GM12875 (cell line): ENCODE measurements around the gene C3orf22.

Source experiments
- H3K4me3 ChIP-seq: one replicate; pipeline ENCODE4 v1.5.1; 2011; ENCODE audit warnings: low read depth, low read length, control low read depth
- TF ChIP-seq, protein P1 (sequence below): IDR thresholded peaks from 2 replicates; pipeline ENCODE4 v1.5.1; 2011; ENCODE audit warnings: low read depth, mild to moderate bottlenecking, control low read depth, inconsistent platforms, low read length, moderate library complexity, borderline replicate concordance; ENCODE audit not compliant: insufficient read depth

Gene C3orf22

DNA sequence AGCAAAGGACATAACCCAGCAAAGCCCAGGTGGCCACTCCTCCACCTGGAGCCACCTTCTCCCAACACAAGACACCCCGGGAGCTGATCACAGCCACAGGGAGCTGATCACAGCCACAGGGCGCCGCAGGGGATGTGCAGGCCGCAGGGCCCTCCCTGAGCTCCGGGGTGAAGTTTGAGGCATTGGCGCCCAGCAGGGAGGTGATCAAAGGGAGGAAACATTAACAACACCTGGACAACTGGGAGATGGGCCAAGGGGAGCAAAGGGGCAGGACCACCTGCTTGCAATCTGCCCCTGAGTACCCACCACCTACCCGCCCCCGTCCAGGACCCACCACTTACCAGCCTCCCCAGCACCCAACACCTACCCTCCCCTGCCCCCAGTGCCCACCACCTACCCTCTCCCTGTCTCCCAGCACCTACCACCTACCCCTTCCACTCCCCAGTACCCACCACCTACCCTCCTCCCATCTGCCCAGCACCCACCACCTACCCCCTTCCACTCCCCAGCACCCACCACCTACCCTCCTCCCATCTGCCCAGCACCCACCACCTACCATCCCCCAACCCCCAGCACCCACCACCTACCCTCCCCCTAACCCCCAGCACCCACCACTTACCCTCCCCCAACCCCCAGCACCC, 43.5 kb downstream of the C3orf22 start:
- TF ChIP-seq, protein P1, sequence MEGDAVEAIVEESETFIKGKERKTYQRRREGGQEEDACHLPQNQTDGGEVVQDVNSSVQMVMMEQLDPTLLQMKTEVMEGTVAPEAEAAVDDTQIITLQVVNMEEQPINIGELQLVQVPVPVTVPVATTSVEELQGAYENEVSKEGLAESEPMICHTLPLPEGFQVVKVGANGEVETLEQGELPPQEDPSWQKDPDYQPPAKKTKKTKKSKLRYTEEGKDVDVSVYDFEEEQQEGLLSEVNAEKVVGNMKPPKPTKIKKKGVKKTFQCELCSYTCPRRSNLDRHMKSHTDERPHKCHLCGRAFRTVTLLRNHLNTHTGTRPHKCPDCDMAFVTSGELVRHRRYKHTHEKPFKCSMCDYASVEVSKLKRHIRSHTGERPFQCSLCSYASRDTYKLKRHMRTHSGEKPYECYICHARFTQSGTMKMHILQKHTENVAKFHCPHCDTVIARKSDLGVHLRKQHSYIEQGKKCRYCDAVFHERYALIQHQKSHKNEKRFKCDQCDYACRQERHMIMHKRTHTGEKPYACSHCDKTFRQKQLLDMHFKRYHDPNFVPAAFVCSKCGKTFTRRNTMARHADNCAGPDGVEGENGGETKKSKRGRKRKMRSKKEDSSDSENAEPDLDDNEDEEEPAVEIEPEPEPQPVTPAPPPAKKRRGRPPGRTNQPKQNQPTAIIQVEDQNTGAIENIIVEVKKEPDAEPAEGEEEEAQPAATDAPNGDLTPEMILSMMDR: no peak

DNA sequence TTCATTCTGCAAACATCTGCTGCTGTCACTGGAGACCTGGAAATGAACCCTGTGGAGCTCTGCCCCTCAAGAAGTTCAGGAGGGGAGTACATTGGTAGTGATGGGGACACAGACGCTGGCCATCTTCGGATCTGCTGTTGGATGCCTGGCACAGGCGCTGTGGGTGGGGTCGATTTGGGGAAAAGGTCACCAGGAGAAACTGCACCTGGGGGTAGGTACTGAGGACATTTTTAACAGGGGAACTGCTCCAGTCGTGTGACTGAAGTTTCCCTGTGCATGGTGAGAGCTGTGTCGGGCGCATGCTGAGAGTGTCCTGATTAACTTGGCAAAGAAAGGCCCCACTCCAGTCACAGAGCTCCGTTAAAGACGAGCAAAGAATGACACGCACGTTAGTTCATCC, 44.6 kb downstream of the C3orf22 start:
- TF ChIP-seq, protein P1: no peak
- no peak overlapping the region for H3K4me3 ChIP-seq

More for the DNA sequence above, 43.5 kb downstream of the C3orf22 start:
- no peak overlapping the region for H3K4me3 ChIP-seq

DNA sequence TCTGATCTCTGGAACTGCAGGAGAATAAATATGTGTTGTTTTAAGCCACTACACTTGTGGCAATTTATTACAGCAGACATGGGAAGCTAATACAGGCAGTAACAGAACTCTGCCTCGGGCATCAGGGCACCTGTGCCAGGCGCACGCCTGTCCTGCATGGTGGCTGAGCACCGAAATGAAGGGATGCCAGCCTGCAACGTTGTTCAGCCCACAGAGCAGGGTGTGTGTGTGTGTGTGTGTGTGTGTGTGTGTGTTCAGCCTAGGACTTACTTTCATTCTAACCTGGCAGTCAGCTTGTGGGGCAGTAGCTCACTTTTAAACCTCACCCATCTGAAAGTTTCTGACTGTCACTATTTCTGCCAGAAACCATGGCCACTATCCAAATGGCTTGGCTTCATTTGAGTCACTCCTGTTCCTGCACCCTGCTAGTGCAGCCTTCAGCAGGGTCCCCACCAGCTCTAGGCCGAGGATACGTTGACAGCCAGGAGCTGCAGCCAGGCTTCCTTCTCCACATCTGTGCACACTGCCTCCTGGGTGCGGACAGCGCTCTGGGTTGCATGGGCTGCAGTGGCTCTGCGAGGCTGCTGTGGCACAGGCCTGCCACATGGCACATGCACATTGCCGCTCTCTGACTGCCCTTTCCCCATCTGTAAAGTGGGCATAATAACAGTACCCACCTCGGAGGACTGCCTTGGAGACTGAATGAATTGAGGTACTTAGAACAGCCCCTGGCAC, 45.6 kb downstream of the C3orf22 start:
- no peak overlapping the region for H3K4me3 ChIP-seq
- TF ChIP-seq, protein P1: no peak

DNA sequence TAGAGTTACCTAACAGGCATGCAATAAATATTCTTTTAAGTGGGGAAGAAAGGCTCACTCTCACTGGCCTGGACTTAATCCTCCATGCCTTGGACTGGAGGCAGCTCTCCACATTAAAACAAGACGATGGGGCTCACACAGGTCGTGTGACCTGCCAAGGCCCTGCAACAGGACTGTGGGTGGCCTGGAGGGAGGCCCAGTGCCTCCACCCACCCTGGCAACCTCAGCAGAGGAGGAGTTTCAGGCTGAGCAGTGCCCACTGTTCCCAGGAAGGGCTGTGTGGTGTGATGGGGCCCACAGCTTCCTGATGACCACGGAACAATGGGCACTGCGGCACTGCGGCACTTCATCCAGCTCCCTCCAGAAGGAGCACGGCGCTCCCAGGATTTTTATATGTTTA, 46.7 kb downstream of the C3orf22 start:
- H3K4me3 ChIP-seq: no peak overlapping the region
- TF ChIP-seq, protein P1: no peak

DNA sequence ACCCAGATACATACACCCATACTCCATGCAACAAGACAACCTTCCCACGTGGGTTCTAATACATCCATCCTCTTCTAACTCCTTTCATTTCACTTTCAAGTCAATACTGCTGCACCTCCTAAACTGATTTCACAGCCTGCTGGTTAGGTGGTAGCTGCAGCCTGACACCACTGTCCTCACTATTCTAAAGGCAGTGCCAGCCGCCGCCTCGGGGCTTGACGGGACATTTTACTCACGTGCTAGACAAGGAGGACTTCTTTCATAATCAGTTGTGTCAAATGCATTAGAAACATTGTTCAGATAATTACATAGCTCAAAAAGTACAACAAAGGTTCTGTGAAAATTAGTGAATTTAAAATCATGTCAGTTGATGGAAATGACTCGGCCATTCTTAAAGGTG, 47.4 kb downstream of the C3orf22 start:
- TF ChIP-seq, protein P1: no peak
- no peak overlapping the region for H3K4me3 ChIP-seq

DNA sequence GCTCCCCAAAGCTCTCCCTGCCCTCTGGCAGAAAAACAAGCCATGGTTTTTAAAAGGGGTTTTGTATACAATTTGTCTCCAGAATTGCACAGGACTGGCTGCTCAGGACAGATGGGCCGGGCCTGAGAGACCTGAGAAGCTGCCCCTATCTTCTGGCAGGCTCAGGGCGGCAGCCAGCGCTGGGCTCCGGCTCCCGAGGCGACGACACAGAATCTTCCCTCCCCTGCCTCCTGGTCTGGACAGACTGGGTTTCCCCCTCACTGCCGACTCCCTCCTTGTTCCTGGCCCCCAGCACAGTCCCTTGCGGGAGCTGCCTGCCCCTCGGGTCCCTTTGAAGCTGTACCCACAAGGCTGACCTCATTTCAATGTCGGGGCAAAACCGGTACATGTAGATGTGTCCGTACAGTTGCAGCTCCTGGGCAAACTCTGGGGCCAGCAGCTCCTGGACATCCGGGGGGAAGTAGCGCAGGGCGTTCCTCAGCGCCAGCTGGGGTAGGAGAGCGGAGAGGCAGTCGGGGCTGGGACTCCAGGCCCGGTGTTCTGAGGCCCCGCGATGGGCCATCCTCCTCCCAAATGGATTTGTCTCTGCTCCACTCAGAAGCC, 48.3 kb downstream of the C3orf22 start:
- no peak overlapping the region for H3K4me3 ChIP-seq
- TF ChIP-seq, protein P1: no peak
